Stomach smooth muscle (tissue), 2 donors: ENCODE measurements around the gene SOX12.
A peak's percentile ranks its signal among the peaks of the same experiment; 100 is the strongest.
"Not testable (repeated sequence)": the region's sequence is repeated elsewhere in the genome, so short reads cannot be mapped to it uniquely, and the experiment has no call there.

ENCODE experiments used
- H3K27ac ChIP-seq: one replicate; pipeline ENCODE4 v1.7.0; 2013; ENCODE audit warnings: mild to moderate bottlenecking, low read length, inconsistent platforms
- H3K27me3 ChIP-seq, 2 donors: one replicate each; pipeline ENCODE4 v1.7.0; 2013; ENCODE audit warnings: low read length in 2 of 2; ENCODE audit not compliant: insufficient read depth in 2 of 2, control insufficient read depth in 1 of 2
- H3K36me3 ChIP-seq, 2 donors: one replicate each; pipeline ENCODE4 v1.7.0; 2013; ENCODE audit warnings: low read length in 2 of 2; ENCODE audit not compliant: control insufficient read depth in 2 of 2, insufficient read depth in 2 of 2
- H3K4me1 ChIP-seq: one replicate; pipeline ENCODE4 v1.7.0; 2013; ENCODE audit warnings: low read length; ENCODE audit not compliant: control insufficient read depth, insufficient read depth
- H3K4me3 ChIP-seq, 2 donors: one replicate each; pipeline ENCODE4 v1.7.0; 2013; ENCODE audit warnings: low read length in 2 of 2
- H3K9ac ChIP-seq, 2 donors: one replicate each; pipeline ENCODE4 v1.7.0; 2013; ENCODE audit warnings: low read length in 2 of 2, mild to moderate bottlenecking in 1 of 2
- H3K9me3 ChIP-seq, 2 donors: one replicate each; pipeline ENCODE4 v1.7.0; 2013; ENCODE audit warnings: low read length in 2 of 2; ENCODE audit not compliant: control insufficient read depth in 2 of 2
- donor health status: healthy.
- donor health status: Pancreatic carcinoma.

Gene SOX12

DNA sequence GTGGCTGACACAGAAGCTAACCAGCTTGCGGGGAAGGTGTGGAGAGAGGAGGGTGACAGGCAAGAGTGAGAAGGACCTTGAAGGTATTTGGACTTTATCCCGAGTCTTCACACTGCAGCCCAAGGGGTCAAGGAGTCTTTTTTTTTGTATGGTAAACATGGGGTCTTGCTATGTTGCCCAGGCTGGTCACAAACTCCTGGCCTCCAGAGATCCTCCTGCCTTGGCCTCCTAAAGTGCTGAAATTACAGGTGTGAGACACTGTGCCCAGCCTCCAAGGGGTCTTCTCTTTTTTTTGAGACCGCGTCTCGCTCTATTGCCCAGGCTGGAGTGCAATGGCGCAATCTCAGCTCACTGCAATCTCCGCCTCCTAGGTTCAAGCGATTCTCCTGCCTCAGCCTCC, 9.2 kb downstream of the SOX12 start:
- no peaks in the 10 kb centered on the region for H3K9me3 ChIP-seq
- H3K4me1 ChIP-seq = peaks cover 13% of the 10 kb centered on the region
- no peak overlapping the region for H3K4me3 ChIP-seq
- no peak overlapping the region for H3K27ac ChIP-seq
- H3K27me3 ChIP-seq = no peaks in the 10 kb centered on the region
- peaks cover 5 to 8% of the 10 kb centered on the region in 2 donors for H3K36me3 ChIP-seq
- H3K9ac ChIP-seq = no peak overlapping the region

DNA sequence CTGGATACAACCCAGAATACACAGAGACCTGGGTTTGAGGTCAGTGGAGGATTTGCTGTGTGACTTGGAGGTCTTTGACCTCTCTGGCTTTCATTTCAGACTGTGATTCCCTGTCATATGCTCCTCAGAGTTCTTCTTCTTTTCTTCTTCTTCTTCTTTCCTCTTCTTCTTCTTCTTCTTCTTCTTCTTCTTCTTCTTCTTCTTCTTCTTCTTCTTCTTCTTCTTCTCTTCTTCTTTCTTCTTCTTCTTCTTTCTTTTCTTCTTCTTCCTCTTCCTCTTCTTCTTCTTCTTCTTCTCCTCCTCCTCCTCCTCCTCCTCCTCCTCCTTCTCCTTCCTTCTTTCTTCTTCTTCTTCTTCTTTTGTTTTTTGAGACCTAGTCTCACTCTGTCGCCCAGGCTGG, 10.7 kb downstream of the SOX12 start:
- H3K4me1 ChIP-seq, H3K27me3 ChIP-seq, H3K4me3 ChIP-seq, H3K36me3 ChIP-seq, H3K9ac ChIP-seq, H3K27ac ChIP-seq, H3K9me3 ChIP-seq: not testable (repeated sequence)

DNA sequence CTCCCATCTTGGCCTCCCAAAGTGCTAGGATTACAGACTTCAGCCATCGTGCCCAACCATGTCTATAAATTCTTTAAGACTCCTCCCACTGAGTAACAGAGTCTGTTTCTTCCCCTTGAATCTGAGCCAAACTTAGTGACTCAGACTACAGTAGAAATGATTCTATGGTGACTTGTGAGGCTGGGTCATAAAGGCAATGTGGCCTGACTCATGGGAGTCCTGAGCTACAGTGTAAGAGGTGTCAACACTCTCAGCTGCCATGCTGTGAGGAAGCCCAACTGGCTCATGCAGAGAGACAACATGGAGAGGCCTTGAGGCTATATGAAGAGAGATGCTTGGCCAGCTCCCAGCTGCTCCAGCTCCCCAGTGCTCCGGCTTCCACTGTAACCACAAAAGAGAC, 16.3 kb downstream of the SOX12 start:
- Histone ChIP-seq H3K27me3 (no peaks in the 10 kb centered on the region), H3K9ac (no peak overlapping the region), H3K4me3 (no peak overlapping the region), H3K27ac (no peak overlapping the region), H3K36me3 (peaks cover 3 to 4% of the 10 kb centered on the region in 2 donors), H3K4me1 (peaks cover 14% of the 10 kb centered on the region), H3K9me3 (no peaks in the 10 kb centered on the region)

DNA sequence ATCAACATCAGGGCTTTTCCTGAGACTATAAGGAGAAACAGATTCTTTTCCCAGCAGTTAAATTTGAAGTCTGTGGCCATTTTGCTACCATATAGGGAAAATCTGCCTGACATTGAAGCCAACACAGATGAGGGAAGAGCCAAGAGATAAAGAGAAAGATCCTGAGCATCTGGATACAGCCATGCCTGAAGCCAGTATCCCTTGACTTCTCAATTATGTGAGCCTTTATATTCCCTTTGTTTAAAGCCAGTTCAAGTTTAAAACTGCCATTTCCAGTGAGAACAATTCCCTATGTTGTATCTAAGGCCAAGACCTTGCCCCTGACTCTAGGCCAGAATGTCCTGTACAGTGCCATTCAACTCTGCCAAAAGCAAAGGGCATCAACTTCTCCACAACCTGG, 17.8 kb downstream of the SOX12 start:
- no peaks in the 10 kb centered on the region for H3K27me3 ChIP-seq
- H3K27ac ChIP-seq = no peak overlapping the region
- H3K36me3 ChIP-seq = peaks cover 3 to 4% of the 10 kb centered on the region in 2 donors
- H3K4me1 ChIP-seq = peaks cover 15% of the 10 kb centered on the region
- no peak overlapping the region for H3K9ac ChIP-seq
- no peaks in the 10 kb centered on the region for H3K9me3 ChIP-seq
- H3K4me3 ChIP-seq = no peak overlapping the region

DNA sequence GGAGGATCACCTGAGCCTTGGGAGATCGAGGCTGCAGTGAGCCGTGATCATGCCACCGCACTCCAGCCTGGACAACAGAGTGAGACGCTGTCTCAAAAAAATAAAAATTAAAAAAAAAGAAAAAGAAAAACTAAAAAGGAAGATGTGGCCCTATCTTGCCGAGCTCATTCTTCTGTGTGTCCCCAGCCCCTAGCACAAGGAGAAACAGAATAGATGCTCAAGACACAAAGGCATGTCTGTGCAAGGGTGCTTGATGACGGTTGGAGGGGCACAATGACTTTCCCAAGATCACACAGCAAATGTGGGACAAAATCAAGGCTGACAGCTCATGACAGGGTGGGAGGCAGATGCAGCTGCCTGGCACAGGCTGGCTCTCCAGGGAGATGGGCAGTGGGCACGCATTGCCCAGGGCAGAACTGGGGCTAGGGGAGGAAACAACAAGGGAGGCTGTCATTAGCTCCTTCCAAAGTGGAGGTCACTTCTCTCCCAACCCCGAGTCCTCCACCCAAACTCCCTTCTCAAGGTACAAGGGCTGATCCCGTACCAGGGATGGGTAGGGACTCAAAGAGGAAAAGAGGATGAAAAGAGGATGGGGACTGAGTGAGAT, 20.8 kb downstream of the SOX12 start:
- no peaks in the 10 kb centered on the region for H3K27me3 ChIP-seq
- no peaks in the 10 kb centered on the region for H3K9me3 ChIP-seq
- peak overlapping the region; percentile 96 for H3K27ac ChIP-seq
- peaks cover 4 to 11% of the 10 kb centered on the region in 2 donors for H3K36me3 ChIP-seq
- H3K4me1 ChIP-seq = peaks cover 23% of the 10 kb centered on the region
- H3K4me3 ChIP-seq = peak overlapping the region; percentile 87 to 92
- H3K9ac ChIP-seq = peak overlapping the region; percentile 78 to 91

DNA sequence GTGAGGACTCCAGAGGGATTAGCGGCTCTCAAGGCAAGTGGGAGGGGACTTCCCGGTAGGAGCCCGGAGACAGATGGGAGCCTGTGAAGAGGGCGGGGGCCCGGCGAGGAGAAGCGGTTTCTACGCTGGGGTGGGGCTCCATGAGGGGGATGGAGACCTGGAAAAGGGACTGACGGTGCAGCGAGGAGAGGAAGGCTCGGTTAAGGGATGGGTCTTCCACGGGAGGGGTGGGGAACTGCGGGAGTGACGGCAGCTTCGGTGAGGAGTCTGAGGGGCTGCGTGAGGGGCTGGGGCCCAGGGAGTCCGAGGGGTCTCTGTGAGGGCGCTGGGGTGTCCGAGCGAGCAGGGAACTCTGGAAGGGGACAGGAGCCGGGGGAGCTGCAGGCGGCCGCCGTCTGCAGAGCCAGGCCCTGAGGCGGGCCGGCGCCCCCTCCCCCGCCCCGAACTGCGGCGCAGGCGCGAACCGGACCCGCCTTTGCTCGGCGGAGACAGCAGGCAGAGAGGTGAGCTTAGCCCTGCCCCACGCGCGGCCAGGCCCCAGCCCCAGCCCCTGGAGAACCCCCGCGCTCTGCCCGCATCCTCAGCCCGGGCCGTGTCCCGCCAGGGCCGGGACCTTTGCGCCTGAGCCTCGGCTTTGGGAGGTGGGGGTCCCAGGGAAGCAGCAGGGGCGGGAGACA, 21.4 kb downstream of the SOX12 start, which contains the start of gene NRSN2:
Gene NRSN2, plus strand, starts transcription at position 472 of the 677 bp plus-strand sequence. CDS start 2,533 bp downstream, outside the sequence.
- H3K9ac ChIP-seq = peak within 1 kb of the TSS; percentile 90 to 91
- peaks cover 23% of the 10 kb centered on the region for H3K4me1 ChIP-seq
- no peaks in the 10 kb centered on the region for H3K9me3 ChIP-seq
- peak within 1 kb of the TSS; percentile 96 for H3K27ac ChIP-seq
- peaks cover 4 to 11% of the 10 kb centered on the region in 2 donors for H3K36me3 ChIP-seq
- no peaks in the 10 kb centered on the region for H3K27me3 ChIP-seq
- peak within 1 kb of the TSS; percentile 87 to 92 for H3K4me3 ChIP-seq

DNA sequence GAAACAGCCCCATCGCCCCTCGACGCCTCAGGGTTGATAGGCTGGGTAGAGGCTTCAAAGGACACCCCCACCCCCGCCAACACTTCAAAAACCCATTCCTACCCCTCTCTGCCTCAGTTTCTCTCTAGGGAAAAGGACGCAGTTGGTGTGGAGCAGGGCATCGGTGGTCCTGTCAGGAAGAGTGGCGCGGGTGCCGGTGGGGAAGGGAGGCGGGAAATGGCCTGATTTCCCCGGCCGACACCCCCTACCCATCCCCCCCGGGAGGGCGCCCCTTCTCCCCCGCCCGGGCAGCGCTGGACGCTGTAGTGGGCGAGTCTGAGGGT, 21.9 kb downstream of the SOX12 start:
- Histone ChIP-seq H3K27ac (peak overlapping the region; percentile 96), H3K36me3 (peaks cover 4 to 12% of the 10 kb centered on the region in 2 donors), H3K9ac (peak overlapping the region; percentile 72 to 91), H3K4me3 (peak overlapping the region; percentile 87 to 92), H3K9me3 (no peaks in the 10 kb centered on the region), H3K4me1 (peaks cover 23% of the 10 kb centered on the region), H3K27me3 (no peaks in the 10 kb centered on the region)

DNA sequence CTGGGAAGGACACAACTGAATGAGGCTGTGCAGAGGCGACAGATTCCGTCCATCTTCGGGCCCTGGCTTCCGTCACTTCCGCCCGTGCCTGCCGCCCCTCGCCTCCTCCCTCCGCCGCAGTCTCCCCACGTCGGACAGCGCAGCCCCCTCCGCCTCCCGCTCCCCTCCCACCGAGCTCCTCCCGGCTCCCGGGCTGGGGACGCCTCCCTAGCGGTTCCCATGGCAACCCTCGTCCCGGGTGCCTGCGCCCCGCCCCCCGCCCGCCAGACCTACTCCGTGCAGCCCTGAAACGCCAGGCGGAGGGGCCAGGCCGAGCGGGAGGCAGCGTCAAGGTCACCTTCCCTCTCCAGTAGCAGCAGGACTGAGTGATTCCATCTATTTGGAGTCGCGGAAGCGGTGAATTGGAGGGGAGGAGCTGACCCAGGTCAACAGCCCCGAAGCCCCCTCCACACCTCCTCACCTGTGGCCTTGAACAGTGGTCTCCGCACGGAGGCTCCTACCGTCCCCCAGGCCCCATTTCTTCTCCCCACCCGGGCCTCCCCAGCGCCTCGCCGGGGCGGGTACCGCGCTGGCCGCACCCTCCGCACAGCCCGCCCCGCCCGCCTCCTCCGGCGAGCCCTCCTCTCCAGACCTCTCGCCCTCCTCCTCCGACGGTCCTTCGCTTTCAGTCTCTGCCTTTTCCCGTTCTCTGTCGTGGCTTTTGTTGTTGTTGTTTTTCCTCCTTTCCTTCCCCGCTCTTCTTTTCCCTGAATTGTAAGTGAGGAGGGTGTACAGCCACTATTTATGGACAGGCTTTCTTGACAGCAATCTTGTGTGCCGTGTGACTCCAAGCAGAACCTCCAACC, 22.5 kb downstream of the SOX12 start:
- H3K27me3 ChIP-seq = no peaks in the 10 kb centered on the region
- H3K9ac ChIP-seq = peak overlapping the region; percentile 90 to 91
- peak overlapping the region; percentile 96 for H3K27ac ChIP-seq
- H3K4me3 ChIP-seq = peak overlapping the region; percentile 87 to 92
- H3K9me3 ChIP-seq = no peaks in the 10 kb centered on the region
- H3K36me3 ChIP-seq = peaks cover 4 to 14% of the 10 kb centered on the region in 2 donors
- peaks cover 23% of the 10 kb centered on the region for H3K4me1 ChIP-seq

DNA sequence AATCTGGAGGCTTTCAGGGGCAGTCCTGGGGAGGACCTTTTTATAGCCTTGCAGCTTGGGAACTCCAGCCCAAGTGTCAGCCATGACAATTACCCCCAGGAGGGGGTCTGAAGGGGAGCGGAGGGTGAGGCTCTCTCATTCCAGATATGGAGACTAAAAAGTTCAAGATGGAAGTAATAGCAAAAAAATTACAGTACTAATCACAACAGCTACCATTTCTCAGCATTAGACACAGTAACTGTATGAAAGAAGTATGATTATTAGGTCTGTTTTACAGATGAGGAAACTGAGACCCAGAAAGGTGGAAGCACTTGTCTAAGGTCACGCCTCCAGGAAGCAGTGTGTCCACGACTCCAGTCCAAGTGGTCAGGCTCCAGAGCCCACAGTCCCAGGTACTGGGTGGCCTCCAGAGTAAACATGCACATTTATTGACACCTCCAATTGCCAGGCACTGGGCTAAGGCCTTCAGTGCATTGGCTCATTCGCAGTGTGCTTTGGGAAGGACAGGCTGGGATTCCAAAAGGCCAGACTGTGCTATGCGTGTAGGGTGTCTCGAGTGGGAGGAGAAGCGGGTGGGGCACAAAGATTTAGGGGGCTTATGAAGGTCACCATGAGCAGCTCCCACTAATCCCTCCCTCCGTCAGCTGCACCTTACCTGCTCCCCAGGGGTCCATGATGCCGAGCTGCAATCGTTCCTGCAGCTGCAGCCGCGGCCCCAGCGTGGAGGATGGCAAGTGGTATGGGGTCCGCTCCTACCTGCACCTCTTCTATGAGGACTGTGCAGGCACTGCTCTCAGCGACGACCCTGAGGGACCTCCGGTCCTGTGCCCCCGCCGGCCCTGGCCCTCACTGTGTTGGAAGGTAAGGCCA, 23.9 kb downstream of the SOX12 start:
- Histone ChIP-seq H3K36me3 (peaks cover 4 to 20% of the 10 kb centered on the region in 2 donors), H3K4me1 (peaks cover 26% of the 10 kb centered on the region), H3K9me3 (no peaks in the 10 kb centered on the region), H3K9ac (peak overlapping the region; percentile 90 to 91), H3K27me3 (no peaks in the 10 kb centered on the region), H3K4me3 (no peak overlapping the region), H3K27ac (peak overlapping the region; percentile 96)

DNA sequence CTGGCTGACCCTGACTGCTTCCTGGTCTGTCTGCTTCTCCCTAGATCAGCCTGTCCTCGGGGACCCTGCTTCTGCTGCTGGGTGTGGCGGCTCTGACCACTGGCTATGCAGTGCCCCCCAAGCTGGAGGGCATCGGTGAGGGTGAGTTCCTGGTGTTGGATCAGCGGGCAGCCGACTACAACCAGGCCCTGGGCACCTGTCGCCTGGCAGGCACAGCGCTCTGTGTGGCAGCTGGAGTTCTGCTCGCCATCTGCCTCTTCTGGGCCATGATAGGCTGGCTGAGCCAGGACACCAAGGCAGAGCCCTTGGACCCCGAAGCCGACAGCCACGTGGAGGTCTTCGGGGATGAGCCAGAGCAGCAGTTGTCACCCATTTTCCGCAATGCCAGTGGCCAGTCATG, 27.8 kb downstream of the SOX12 start:
- H3K9me3 ChIP-seq = no peaks in the 10 kb centered on the region
- no peak overlapping the region for H3K4me3 ChIP-seq
- H3K4me1 ChIP-seq = peaks cover 14% of the 10 kb centered on the region
- no peaks in the 10 kb centered on the region for H3K27me3 ChIP-seq
- H3K27ac ChIP-seq = no peak overlapping the region
- peaks cover 0 to 20% of the 10 kb centered on the region in 2 donors for H3K36me3 ChIP-seq
- no peak overlapping the region for H3K9ac ChIP-seq
